ENCODE measurements around the gene SYCP2L. TPM values are rescaled to one million over a fixed set of nuclear protein-coding genes. Genes with fewer than 3 reads are reported as not detected.
A peak's percentile ranks its signal among the peaks of the same experiment; 100 is the strongest.

The SYCP2L gene
- total RNA-seq (10 to 100 TPM in 1 of 4 donors, 1 to 10 TPM in 1, under 1 TPM in 2; 0.66 to 22.1 (median 0.91) TPM), polyA plus RNA-seq (under 1 TPM in 1 of 3 donors, not detected in 2; 0.09 TPM)

GRCh38 chr6:10886691-10887502, at the start of gene SYCP2L:
SYCP2L (plus strand) TSS chr6:10887052; CDS start chr6:10887127, 75 bp downstream.
- intact Hi-C loops (cut with DNase I): no loop called here
- Histone ChIP-seq H3K27ac (no peak within 1 kb of the TSS), H3K4me3 (peak within 1 kb of the TSS in 3 of 4 donors; percentile 18 to 36 (median 35)), H3K36me3 (no peaks in the 10 kb centered on the region), H3K9me3 (no peaks in the 10 kb centered on the region), H3K27me3 (peaks cover 21 to 72% (median 51%) of the 10 kb centered on the region in 3 donors), H3K4me1 (peaks cover 0 to 32% (median 16%) of the 10 kb centered on the region in 4 donors)
- TF ChIP-seq EP300 (IDR thresholded peaks at IDR 0.05) (no peak), POLR2AphosphoS5 (IDR thresholded peaks at IDR 0.05) (no peak), POLR2A (IDR thresholded peaks at IDR 0.05) (no peak), CTCF (IDR thresholded peaks at IDR 0.05) (no peak)
- WGBS, 2 donors: 2 to 9% methylated on average over 58 of the region's 58 CpGs
- no peak for DNase-seq

GRCh38 chr6:10837622-10837994, 49.2 kb upstream of the SYCP2L start:
- H3K27me3 ChIP-seq: peaks cover 9 to 61% (median 35%) of the 10 kb centered on the region in 3 donors
- H3K27ac ChIP-seq: peak overlapping the region in 1 of 4 donors; percentile 42
- H3K4me3 ChIP-seq: peak overlapping the region; percentile 35 to 59 (median 54)
- intact Hi-C loops (cut with DNase I): no loop called here
- TF ChIP-seq POLR2AphosphoS5 (IDR thresholded peaks at IDR 0.05) (peak in 2 of 4 donors; percentile 22 to 43), POLR2A (IDR thresholded peaks at IDR 0.05) (no peak)
- WGBS, 2 donors: 1 to 2% methylated on average over 22 of the region's 22 CpGs
- no peaks in the 10 kb centered on the region for H3K36me3 ChIP-seq
- no peak for DNase-seq
- H3K9me3 ChIP-seq: no peaks in the 10 kb centered on the region
- peaks cover 0 to 20% (median 18%) of the 10 kb centered on the region in 4 donors for H3K4me1 ChIP-seq

- 0 to 1% methylated on average over 53 of the region's 53 CpGs for WGBS, 2 donors
- H3K36me3 ChIP-seq: no peaks in the 10 kb centered on the region
- intact Hi-C loops (cut with DNase I): no loop called here
- H3K27ac ChIP-seq: peak within 1 kb of the TSS in 2 of 4 donors; percentile 4 to 42
- peak; percentile 83 for DNase-seq
- peak within 1 kb of the TSS; percentile 35 to 59 (median 54) for H3K4me3 ChIP-seq
- H3K9me3 ChIP-seq: no peaks in the 10 kb centered on the region
- H3K4me1 ChIP-seq: peaks cover 0 to 20% (median 18%) of the 10 kb centered on the region in 4 donors
- TF ChIP-seq CTCF (IDR thresholded peaks at IDR 0.05): no peak
- TF ChIP-seq POLR2AphosphoS5 (IDR thresholded peaks at IDR 0.05): peak in 2 of 4 donors; percentile 22 to 60
- no peak for TF ChIP-seq POLR2A (IDR thresholded peaks at IDR 0.05)
- TF ChIP-seq EP300 (IDR thresholded peaks at IDR 0.05): no peak
- peaks cover 9 to 55% (median 35%) of the 10 kb centered on the region in 3 donors for H3K27me3 ChIP-seq
These were observed 48.7 kb upstream of the SYCP2L start, which contains the start of gene MAK for GRCh38 chr6:10837995-10838793. MAK (minus strand) TSS chr6:10838539; CDS start chr6:10830648, 7,891 bp downstream.

- Histone ChIP-seq H3K27ac (peak overlapping the region in 1 of 4 donors; percentile 4), H3K9me3 (peaks cover 0 to 6% (median 0%) of the 10 kb centered on the region in 4 donors), H3K4me3 (peak overlapping the region in 3 of 4 donors; percentile 48 to 59 (median 59)), H3K4me1 (peaks cover 0 to 20% (median 18%) of the 10 kb centered on the region in 4 donors), H3K27me3 (peaks cover 9 to 48% (median 35%) of the 10 kb centered on the region in 3 donors), H3K36me3 (no peaks in the 10 kb centered on the region)
- 54 to 59% methylated on average over 8 of the region's 8 CpGs for WGBS, 2 donors
- no peak for DNase-seq
- TF ChIP-seq CTCF (IDR thresholded peaks at IDR 0.05): no peak
- no peak for TF ChIP-seq POLR2AphosphoS5 (IDR thresholded peaks at IDR 0.05)
- no peak for TF ChIP-seq EP300 (IDR thresholded peaks at IDR 0.05)
- TF ChIP-seq POLR2A (IDR thresholded peaks at IDR 0.05): no peak
- intact Hi-C loops (cut with DNase I): no loop called here
These were observed 48.0 kb upstream of the SYCP2L start for GRCh38 chr6:10838794-10839333.

Data from sigmoid colon (tissue), 7 donors.